ENCODE data around the gene SURF2. TPM values are rescaled to one million over a fixed set of nuclear protein-coding genes. Genes with fewer than 3 reads are reported as not detected.

Gene SURF2
- polyA plus RNA-seq, 3 donors, result 17.5 to 24.7 (median 17.6) TPM

DNA sequence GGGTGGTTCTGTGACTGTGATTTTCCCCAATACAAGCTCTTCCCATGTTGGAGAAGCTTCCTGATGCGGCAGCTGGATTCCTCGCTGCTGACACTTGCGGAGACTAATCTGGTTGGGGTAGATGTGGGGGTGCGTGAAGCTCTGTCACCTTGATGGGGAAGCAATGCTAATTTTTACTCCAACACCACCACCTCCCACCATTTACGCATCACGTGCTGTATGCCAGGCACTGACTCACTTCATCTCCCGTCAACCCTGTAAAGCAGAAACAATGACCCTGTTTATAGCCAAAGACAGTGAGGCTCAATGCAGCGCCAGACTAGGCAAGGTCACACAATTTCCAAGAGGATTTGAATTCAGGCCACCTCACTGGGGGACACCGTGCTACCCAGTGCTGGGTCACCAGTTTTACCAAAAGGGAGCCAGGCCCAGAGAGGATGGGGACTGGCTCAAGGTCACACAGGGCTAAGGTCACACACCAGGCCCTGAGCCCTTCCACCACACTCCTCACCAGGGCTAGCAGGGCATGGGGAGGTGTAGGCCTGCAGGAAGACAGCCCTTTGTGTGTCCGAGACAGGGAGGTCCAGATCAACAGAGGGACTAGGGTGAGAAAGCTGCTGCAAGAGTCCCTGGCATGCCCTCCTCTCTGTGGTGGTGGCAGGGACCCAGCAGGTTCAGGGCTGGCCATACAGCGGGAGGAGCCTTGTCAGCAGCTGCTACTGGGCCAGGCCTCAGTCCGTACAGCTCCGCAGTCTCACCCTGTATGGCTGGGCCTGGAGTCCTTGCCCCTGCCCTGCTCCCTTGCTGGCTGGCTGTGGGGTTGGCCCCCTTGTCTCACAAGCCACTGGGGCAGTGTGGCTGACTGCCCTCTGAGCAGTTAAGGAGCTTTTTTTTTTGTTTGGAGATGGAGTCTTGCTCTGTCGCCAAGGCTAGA, 23.1 kb downstream of the SURF2 start:
- Histone ChIP-seq H3K4me1 (ENCODE audit: control insufficient read depth in 1 of 2, insufficient read depth in 2 of 2, low read length in 2 of 2) (peaks cover 14 to 24% of the 10 kb centered on the region in 2 donors), H3K4me2 (replicated peaks; ENCODE audit: extremely low read depth, low read length, poor library complexity, severe bottlenecking) (no peak overlapping the region), H3K9me3 (replicated peaks in 1 of 2; ENCODE audit: control insufficient read depth in 1 of 2, insufficient read depth in 1 of 2, low read length in 2 of 2) (no peaks in the 10 kb centered on the region), H4K20me1 (ENCODE audit: insufficient read depth, low read length) (peaks cover 10% of the 10 kb centered on the region), H2AFZ (ENCODE audit: insufficient read depth, low read depth, low read length, poor library complexity, severe bottlenecking) (no peak overlapping the region), H3K27me3 (ENCODE audit: control insufficient read depth in 2 of 2, insufficient read depth in 2 of 2, low read length in 2 of 2) (no peaks in the 10 kb centered on the region), H3K4me3 (replicated peaks in 1 of 3; ENCODE audit: low read depth in 2 of 3, low read length in 3 of 3) (no peak overlapping the region), H3K27ac (ENCODE audit: low read depth in 1 of 2, low read length in 2 of 2) (no peak overlapping the region), H3K9ac (ENCODE audit: insufficient read depth, low read length, poor library complexity, severe bottlenecking) (no peak overlapping the region), H3K79me2 (ENCODE audit: insufficient read depth, low read length) (peaks cover 14% of the 10 kb centered on the region), H3K36me3 (replicated peaks in 1 of 2; ENCODE audit: control insufficient read depth in 1 of 2, insufficient read depth in 2 of 2, low read length in 2 of 2) (no peaks in the 10 kb centered on the region)
- no peak for DNase-seq
- TF ChIP-seq, protein P1, sequence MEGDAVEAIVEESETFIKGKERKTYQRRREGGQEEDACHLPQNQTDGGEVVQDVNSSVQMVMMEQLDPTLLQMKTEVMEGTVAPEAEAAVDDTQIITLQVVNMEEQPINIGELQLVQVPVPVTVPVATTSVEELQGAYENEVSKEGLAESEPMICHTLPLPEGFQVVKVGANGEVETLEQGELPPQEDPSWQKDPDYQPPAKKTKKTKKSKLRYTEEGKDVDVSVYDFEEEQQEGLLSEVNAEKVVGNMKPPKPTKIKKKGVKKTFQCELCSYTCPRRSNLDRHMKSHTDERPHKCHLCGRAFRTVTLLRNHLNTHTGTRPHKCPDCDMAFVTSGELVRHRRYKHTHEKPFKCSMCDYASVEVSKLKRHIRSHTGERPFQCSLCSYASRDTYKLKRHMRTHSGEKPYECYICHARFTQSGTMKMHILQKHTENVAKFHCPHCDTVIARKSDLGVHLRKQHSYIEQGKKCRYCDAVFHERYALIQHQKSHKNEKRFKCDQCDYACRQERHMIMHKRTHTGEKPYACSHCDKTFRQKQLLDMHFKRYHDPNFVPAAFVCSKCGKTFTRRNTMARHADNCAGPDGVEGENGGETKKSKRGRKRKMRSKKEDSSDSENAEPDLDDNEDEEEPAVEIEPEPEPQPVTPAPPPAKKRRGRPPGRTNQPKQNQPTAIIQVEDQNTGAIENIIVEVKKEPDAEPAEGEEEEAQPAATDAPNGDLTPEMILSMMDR (IDR thresholded peaks at IDR 0.05), result no peak
- H3K27me3 Mint-ChIP-seq (ENCODE audit: low read depth in 3 of 3), result peaks cover 0 to 5% (median 3%) of the 10 kb centered on the region in 3 donors
- 98% methylated on average over 9 of the region's 14 CpGs for WGBS (ENCODE audit: insufficient coverage)
- no peaks in the 10 kb centered on the region for H3K36me3 Mint-ChIP-seq
- H3K4me3 Mint-ChIP-seq, result no peak overlapping the region
- no peak overlapping the region for H3K27ac Mint-ChIP-seq
- H3K9me3 Mint-ChIP-seq, result no peaks in the 10 kb centered on the region
- intact Hi-C loops (cut with micrococcal nuclease), result loop anchor here in 1 of 2 donors (10.0 kb wide), 1 partner anchor 345 kb away; the partner anchor contains the start of gene GTF3C5
- H3K4me1 Mint-ChIP-seq, result peaks cover 25% of the 10 kb centered on the region

DNA sequence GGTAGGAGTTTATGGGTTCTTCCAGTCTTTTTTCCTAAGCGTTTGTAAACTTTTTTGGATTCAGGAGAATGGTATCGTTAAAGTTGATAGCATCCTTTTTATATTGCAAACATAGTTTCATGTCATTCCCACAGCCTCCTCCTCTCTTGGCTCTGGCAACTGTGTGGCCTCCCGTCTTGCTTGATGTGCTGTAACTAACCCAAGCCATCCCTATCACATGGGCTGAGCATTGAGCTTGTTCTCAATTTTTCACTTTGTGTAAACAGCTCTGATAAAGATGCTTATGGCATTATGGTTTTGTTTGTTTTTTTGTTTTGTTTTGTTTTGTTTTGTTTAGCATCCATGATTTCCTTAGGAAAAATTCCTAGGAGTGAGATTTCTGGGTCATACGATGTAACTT, 24.4 kb downstream of the SURF2 start:
- peaks cover 2 to 5% (median 3%) of the 10 kb centered on the region in 3 donors for H3K27me3 Mint-ChIP-seq (ENCODE audit: low read depth in 3 of 3)
- Histone ChIP-seq H2AFZ (ENCODE audit: insufficient read depth, low read depth, low read length, poor library complexity, severe bottlenecking) (no peak overlapping the region), H3K4me2 (replicated peaks; ENCODE audit: extremely low read depth, low read length, poor library complexity, severe bottlenecking) (no peak overlapping the region), H3K4me1 (ENCODE audit: control insufficient read depth in 1 of 2, insufficient read depth in 2 of 2, low read length in 2 of 2) (peaks cover 6 to 14% of the 10 kb centered on the region in 2 donors), H3K4me3 (replicated peaks in 1 of 3; ENCODE audit: low read depth in 2 of 3, low read length in 3 of 3) (no peak overlapping the region), H3K27ac (ENCODE audit: low read depth in 1 of 2, low read length in 2 of 2) (no peak overlapping the region), H3K9ac (ENCODE audit: insufficient read depth, low read length, poor library complexity, severe bottlenecking) (no peak overlapping the region), H3K27me3 (ENCODE audit: control insufficient read depth in 2 of 2, insufficient read depth in 2 of 2, low read length in 2 of 2) (no peaks in the 10 kb centered on the region), H3K79me2 (ENCODE audit: insufficient read depth, low read length) (peaks cover under 1% of the 10 kb centered on the region), H3K36me3 (replicated peaks in 1 of 2; ENCODE audit: control insufficient read depth in 1 of 2, insufficient read depth in 2 of 2, low read length in 2 of 2) (no peaks in the 10 kb centered on the region), H3K9me3 (replicated peaks in 1 of 2; ENCODE audit: control insufficient read depth in 1 of 2, insufficient read depth in 1 of 2, low read length in 2 of 2) (no peaks in the 10 kb centered on the region), H4K20me1 (ENCODE audit: insufficient read depth, low read length) (no peaks in the 10 kb centered on the region)
- H3K4me3 Mint-ChIP-seq, result no peak overlapping the region
- intact Hi-C loops (cut with micrococcal nuclease), result no loop called here
- no peak for DNase-seq
- H3K9me3 Mint-ChIP-seq, result no peaks in the 10 kb centered on the region
- WGBS (ENCODE audit: insufficient coverage), result no CpG with 5 or more reads among the region's 4 CpGs
- TF ChIP-seq, protein P1 (IDR thresholded peaks at IDR 0.05), result no peak
- H3K36me3 Mint-ChIP-seq, result no peaks in the 10 kb centered on the region
- peaks cover 18% of the 10 kb centered on the region for H3K4me1 Mint-ChIP-seq
- no peak overlapping the region for H3K27ac Mint-ChIP-seq
